Upper lobe of left lung (tissue), 4 donors: Measurements from ENCODE around the gene KLHL28.

Experiments used
- CTCF ChIP-seq, 6 experiments: fragments of 450-650 bp in 4 of 6; fragments of 200-600 bp in 2 of 6; sonication (generic) in 2 of 6; IDR thresholded peaks; one replicate each; pipeline ENCODE4 v1.5.1; 2016 to 2019; ENCODE audit warnings: antibody characterized with exemption in 6 of 6
- EP300 ChIP-seq, 4 donors: sonication (generic); formaldehyde crosslinking; IDR thresholded peaks; one replicate each; pipeline ENCODE4 v1.5.1; 2017; ENCODE audit warnings: antibody characterized with exemption in 4 of 4, control low read depth in 2 of 4
- POLR2A ChIP-seq, 4 donors: fragments of 450-650 bp; IDR thresholded peaks; one replicate each; pipeline ENCODE4 v1.5.1; 2016 to 2017; ENCODE audit warnings: antibody characterized with exemption in 4 of 4, mild to moderate bottlenecking in 2 of 4

- no peak for TF ChIP-seq CTCF (IDR thresholded peaks at IDR 0.05)
- no peak for TF ChIP-seq POLR2A (IDR thresholded peaks at IDR 0.05)
- no peak for TF ChIP-seq EP300 (IDR thresholded peaks at IDR 0.05)
Observed at GRCh38 chr14:44962334-44963043, 742 bp upstream of the KLHL28 start.
